ELR (cell line): ENCODE data around the gene SLCO6A1.

Experiments
- DNase-seq: peaks from one replicate; pipeline ENCODE4 v3.0.0-alpha.2; 2015; ENCODE audit warnings: low read depth

The SLCO6A1 gene

DNA sequence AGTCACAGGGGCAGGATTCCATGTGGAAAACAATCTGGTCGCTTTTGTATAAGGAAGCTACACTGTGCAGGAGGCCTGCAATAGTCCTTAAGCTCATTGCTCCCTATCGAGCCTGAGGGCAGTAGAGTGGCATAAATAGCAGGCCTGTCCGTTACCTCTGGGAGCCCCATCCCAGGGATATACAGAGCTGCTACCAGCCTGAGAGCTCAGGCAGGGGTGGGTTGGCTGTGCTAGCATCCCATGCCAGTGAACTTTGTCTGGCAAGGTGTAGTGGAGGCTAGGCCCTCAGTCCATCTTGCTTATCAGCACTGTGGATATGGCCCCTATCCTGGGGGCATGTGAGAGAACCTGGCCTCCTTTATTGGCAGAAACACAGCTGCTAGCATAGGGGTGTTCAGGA is 47.7 kb downstream of the SLCO6A1 start:
- DNase-seq, result no peak

DNA sequence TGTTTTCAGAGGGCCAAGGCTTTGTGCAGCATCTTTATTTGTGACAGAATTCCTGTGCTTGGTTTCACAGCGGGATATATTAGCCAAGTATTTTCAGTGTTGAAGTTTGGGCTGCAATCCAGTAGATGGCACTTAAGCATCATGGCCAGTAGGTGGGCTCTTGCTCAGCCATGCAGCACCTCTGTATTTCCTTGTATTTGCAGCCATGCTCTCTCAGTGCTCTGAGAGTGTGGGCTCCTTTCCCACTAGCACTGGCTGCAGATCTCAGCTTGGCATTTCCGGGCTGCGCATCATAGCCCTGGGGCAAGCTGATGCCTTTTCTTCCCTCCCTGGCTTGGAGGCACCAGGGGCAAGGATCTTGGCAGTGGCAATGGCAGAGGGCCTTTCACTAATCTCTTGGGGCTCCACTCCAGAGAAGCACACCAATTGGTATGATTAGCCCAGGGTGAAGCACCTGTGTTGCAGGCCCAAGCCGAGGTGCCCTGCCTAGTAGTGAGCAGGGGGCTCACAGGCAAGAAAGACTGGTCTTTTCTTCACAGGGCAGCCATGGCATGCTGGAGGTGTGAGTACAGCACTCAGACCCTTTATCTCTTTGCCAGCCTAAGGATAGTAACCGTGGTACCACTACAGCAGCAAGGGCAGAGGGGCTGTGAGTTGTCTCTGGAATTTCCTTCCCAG is 48.3 kb downstream of the SLCO6A1 start:
- DNase-seq, result peak; percentile 54

DNA sequence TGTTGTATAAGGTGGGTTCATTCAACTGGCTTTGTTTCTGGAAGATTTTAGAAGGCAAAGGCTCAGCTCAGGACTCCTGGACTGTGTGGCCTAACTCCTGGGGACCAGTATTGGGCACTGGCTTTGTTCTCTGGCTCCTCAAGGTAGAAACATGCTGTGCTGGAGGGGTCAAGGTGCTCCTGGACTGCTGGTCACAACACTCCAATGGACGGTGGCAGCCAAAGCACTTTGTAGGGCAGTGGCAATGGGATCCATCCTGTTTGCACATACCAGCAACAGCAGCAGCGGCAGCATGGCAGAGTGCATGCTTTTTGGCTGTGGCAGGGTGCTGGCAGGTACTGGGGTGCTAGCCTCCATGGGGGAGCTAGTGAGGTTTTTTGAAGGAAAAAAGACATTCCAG is 65.3 kb downstream of the SLCO6A1 start:
- DNase-seq, result no peak

DNA sequence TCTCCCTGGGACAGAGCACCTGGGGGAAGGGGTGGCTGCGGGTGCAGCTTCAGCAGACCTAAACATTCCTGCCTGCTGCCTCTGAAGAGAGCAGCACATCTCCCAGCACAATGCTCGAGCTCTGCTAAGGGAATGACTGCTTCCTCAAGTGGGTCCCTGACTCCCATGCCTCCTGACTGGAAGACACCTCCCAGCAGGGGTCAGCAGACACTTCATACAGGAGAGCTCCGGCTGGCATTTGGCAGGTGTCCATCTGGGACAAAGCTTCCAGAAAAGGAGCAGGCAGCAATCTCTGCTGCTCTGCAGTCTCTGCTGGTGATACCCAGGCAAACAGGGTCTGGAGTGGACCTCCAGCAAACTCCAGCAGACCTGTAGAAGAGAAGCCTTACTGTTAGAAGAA is 77.2 kb downstream of the SLCO6A1 start:
- peak; percentile 22 for DNase-seq

DNA sequence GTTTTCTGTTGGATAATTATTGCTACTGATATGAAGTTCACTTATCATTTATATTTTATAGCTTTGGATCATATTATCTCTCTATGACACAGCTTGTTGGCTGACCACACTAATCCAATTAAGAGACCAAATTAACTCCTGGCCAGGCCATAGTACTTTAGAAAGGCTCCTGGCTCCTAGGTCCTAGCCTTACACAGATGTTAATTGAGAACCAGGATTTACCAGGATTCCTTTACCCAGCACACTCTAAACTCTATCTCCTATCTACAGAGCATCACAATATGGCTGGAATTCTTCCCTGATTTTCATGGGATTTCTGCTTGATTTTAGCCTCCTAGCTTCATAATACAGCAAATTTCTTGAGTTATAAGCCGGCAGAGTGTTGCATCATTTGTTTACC is 80.3 kb downstream of the SLCO6A1 start:
- DNase-seq, result no peak

DNA sequence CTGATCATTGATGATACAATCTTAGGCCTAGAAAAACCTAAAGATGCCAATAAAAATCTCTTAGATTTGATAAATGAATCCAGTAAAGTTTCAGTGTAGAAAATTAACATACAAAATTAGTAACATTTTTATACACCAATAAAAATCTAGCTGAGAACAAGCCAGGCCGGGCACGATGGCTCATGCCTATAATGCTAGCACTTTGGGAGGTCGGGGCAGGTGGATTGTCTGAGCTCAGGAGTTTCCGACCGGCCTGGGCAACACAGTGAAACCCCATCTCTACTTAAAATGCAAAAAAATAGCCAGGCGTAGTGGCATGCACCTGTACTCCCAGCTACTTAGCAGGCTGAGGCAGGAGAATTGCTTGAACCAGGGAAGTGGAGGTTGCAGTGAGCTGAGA is 84.4 kb downstream of the SLCO6A1 start:
- DNase-seq, result no peak

DNA sequence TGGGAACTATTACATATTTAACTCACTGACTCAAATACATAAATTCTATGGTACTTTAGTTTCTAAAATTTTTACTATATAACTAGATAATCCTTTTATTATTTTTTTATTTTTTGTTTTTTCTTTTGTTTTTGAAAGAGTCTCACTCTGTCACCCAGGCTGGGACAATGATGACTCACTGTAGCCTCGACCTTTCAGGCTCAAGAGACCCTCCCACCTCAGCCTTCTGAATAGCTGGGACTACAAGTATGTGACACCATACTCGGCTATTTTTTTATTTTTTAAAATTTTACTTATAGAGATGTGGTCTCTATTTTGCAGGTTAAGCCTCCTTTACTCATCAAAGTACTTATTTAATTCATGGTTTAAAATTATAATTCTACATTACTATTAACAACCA is 110.6 kb downstream of the SLCO6A1 start:
- no peak for DNase-seq

DNA sequence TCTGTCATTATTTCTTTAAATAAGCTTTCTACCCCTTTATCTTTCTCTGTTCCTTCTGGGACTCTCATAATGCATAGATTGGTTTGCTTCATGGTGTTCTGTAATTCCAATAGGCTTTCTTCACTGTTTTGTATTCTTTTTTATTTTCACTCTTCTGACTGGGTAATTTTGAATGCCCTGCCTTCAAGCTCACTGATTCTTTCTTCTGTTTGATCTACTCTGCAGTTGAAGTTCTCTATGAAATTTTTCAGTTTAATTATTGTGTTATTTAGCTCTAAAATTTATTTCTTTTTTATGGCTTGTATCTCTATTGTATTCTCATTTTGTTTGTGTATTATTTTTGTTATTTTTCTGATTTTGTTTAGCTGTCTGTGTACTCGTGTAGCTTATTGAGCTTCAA is 113.4 kb downstream of the SLCO6A1 start:
- DNase-seq, result no peak

DNA sequence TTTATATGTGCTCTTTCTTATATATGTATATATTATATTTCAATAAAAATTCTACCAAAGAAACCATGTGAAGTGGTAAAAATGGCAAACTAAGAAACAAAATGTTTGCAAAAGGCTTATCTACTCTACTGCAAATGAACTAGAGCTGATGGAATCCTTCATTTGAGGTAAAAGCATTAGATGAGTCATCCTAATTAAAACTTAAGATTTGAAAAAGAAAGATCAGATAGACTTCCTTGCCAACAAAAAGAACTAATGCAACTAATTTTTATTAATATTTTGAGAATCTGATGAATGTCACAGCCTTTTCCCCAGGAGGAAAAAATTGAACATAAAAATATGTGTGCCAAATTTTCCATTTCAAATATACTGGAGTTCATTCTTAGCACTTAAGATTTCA is 118.6 kb downstream of the SLCO6A1 start:
- DNase-seq, result no peak

DNA sequence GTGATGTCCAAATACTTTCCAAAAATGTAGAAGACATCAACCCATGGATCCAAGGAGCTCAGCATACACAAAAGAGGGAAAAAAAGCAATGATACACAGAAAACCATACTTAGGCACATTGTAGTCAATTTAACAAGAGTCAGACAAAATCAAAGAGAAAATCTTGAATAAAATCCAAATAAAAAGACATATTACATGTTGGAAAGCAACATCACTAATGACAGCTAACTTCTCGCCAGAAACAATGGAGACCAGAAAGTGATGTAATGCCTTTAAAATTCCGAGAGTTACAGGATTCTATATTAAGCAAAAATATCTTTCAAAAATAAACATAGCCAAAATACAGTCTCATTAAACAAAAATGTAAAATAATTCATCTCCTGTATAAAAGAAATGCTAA is 122.9 kb downstream of the SLCO6A1 start:
- DNase-seq, result no peak

DNA sequence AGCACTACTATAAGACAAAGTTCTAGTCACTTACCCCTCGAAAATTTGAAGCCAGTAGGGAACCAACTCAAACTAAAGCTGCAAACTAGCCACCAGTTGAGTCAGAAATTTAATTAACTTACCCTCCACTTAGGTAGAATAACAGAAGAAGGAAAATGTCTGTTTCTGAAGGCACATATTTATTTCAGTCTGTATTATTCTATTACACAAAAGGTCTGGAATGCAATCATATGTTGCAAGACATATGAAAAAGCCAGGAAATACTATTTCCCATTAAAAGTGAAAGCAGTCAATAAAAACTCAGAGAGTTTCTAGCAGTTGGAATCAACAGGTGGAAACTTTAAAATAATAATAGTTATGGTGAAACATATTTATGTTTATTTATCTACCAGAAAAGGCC is 123.5 kb downstream of the SLCO6A1 start:
- DNase-seq, result peak; percentile 26

DNA sequence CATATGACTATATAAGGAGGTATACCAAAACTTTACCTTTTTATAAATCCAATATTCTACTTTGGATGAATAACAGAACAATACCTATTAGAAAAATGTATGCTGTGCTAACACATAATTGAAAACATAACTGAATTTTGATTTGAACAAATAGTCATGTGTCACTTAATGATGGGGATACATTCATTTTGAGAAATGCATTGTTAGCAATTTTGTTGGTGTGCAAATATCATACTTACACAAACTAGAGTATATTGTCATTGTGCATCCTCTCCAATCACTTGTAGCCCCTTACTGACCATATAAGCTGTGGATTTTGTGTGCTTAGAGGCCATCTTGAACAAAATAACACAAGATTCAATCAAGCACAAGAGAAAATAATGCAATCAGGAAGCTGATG is 130.4 kb downstream of the SLCO6A1 start:
- DNase-seq, result no peak

DNA sequence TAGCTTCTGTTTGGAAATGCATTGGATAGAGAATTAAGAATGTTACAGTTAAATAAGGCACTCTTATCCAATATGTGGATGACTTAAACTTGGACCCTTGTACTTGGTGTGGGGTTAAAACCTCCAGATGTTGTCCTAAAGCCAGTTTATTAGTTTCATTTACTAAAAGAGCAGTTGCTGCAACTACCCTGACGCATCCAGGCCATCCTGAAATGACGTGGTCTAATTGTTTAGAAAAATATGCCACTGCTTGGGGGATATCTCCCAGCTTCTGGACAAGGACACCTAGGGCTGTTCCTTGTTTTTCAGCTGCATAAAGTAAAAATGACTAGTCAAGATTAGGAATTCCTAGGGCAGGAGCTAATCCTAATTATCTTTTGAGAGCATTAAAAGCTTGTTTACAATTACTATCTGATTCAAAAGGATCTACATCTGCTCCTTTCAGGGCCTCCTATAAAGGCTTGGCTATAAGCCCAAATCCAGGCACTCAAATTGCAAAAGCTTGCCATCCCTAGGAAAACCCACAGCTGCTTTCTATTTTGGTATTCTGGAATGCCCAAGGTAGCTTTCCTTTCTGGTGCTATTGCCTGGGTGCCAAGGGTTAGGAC is 157.0 kb downstream of the SLCO6A1 start:
- DNase-seq, result peak; percentile 39

DNA sequence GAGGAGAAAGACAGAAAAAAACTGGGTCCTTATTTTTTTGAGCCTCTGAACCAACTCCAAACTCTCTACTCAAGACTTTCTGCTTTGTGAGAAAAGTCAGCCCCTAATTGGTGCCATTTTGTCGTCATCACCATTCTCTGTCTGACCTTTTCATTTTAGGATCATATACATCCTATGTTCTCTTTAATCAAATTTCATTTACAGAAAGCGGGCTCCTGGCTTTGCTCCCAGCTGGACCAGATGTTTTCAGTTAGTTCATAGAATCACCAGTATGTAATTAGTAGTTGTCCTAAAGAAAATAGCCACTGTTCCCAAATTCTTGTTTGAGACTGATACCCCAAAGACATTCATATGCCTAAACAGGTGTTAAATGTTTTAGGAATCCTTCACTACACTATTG is 174.1 kb downstream of the SLCO6A1 start:
- no peak for DNase-seq
